Measurements from ENCODE around the gene RPGRIP1L.

DNA sequence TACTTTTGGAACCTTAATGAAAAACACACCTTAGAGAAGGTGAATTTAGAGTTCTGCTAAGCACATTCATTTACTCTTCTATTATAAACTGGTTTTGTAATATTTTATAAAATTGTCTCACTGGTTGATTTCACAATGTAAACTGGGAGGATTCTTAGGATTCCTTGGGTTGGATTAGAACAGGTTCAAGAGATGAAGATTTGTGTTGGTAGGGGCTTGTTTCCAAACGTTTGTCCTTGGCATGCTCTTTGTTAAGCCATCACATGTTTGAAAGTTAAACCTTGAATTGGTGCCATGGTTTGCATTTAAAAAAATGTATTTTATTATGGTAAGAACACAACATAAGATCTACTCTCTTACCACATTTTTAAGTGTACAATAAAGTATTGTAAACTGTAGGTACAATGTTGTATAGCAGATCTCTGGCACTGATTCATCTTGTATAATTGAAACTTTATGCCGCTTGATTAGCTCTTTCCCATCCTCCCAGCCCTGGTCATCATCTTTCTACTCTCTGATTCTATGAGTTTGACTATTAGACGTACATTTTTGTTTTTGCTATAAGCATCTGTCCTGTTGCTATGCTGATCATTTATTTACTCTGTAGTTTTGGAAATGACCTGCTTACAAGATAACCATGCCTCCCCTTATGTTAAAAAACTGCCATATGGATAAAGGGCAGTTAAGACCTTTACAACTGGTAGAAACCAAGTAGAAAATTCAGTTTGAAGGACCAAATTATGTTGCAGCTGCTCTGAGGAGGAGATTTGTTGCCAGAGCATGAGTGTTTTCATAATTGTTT lies 9.9 kb upstream of the RPGRIP1L start:
- TF ChIP-seq CTCF (conservative IDR thresholded peaks at IDR 0.05 in 1 of 2, IDR thresholded peaks at IDR 0.05 in 1 of 2; ENCODE audit: low read depth in 1 of 2, low read length in 2 of 2) (no peak), EZH2 (IDR thresholded peaks at IDR 0.05; ENCODE audit: low read length, missing control alignments) (no peak)

All from fibroblast of lung (primary cell).